Testis (tissue), 3 donors: ENCODE measurements around the gene CNTRL. TPM values are rescaled to one million over a fixed set of nuclear protein-coding genes. Genes with fewer than 3 reads are reported as not detected.
"Not testable (repeated sequence)": the region's sequence is repeated elsewhere in the genome, so short reads cannot be mapped to it uniquely, and the experiment has no call there.

Source experiments
- DNase-seq: peaks from one replicate; pipeline ENCODE4 v3.0.0-alpha.2; 2019
- H3K27ac ChIP-seq, 2 donors: fragments of 200-600 bp; sonication (generic); one replicate each; pipeline ENCODE4 v1.5.1; 2019
- H3K27me3 ChIP-seq: fragments of 200-600 bp; sonication (generic); one replicate; pipeline ENCODE4 v1.5.1; 2019
- H3K36me3 ChIP-seq: fragments of 200-600 bp; sonication (generic); one replicate; pipeline ENCODE4 v1.5.1; 2017; ENCODE audit warnings: low read depth; ENCODE audit errors: missing control alignments
- H3K4me1 ChIP-seq: fragments of 200-600 bp; sonication (generic); one replicate; pipeline ENCODE4 v1.5.1; 2019
- H3K4me3 ChIP-seq, 2 donors: fragments of 200-600 bp; sonication (generic); one replicate each; pipeline ENCODE4 v1.5.1; 2017 to 2019
- H3K9me3 ChIP-seq: fragments of 200-600 bp; sonication (generic); one replicate; pipeline ENCODE4 v1.5.1; 2017
- CTCF ChIP-seq, 3 experiments: fragments of 450-650 bp in 2 of 3; fragments of 200-600 bp in 1 of 3; sonication (generic) in 1 of 3; IDR thresholded peaks; one replicate each; pipeline ENCODE4 v1.5.1; 2016 to 2019; ENCODE audit warnings: antibody characterized with exemption in 3 of 3, mild to moderate bottlenecking in 2 of 3, moderate library complexity in 1 of 3
- POLR2A ChIP-seq: fragments of 450-650 bp; IDR thresholded peaks from one replicate; pipeline ENCODE4 v1.6.1; 2017; ENCODE audit warnings: antibody characterized with exemption, mild to moderate bottlenecking, moderate library complexity
- WGBS, 2 donors: methylation state at CpG; one replicate each; pipeline ENCODE4 v1.1.5; 2018; 5-methylcytosine and 5-hydroxymethylcytosine counted together
- intact Hi-C: fragments of 100-400 bp; cut with DNase I; formaldehyde crosslinking; loops from one replicate; pipeline ENCODE4 v1.15.1; 2023; ENCODE audit warnings: low total_unique reads
- polyA plus RNA-seq: library from polyadenylated mRNA; stranded (reverse); fragments of 350-450 nt; fragmentation: Illumina TruSeq; extraction: RNeasy Lipid Tissue Mini Kit (QIAGEN cat#74804); gene quantifications from one replicate; pipeline ENCODE4 v1.2.3, GENCODE V29; 2014; ENCODE audit warnings: low read depth, low replicate concordance; ENCODE audit not compliant: insufficient read depth
- total RNA-seq, 2 donors: library from RNA; depleted of rRNA; stranded (reverse); fragments of >200 nt; gene quantifications; one replicate each; pipeline ENCODE4 v1.2.3, GENCODE V29; 2016

The CNTRL gene
- total and polyA plus RNA-seq, 3 donors from 2014 or later: 42.4 to 94.7 (median 57.7) TPM

- 4 to 6% methylated on average over 19 of the region's 19 CpGs for WGBS, 2 donors
- TF ChIP-seq CTCF (IDR thresholded peaks at IDR 0.05) (no peak), POLR2A (no peak)
- intact Hi-C loops: no loop called here
These were observed 689 bp downstream of the CNTRL start for GRCh38 chr9:121075251-121076036.

GRCh38 chr9:121082075-121082474 is 7.3 kb downstream of the CNTRL start:
- Histone ChIP-seq H3K36me3 (no peaks in the 10 kb centered on the region), H3K4me1 (no peaks in the 10 kb centered on the region), H3K9me3 (no peaks in the 10 kb centered on the region), H3K27me3 (no peaks in the 10 kb centered on the region), H3K27ac (no peak overlapping the region), H3K4me3 (no peak overlapping the region)
- 76 to 80% methylated on average over 1 of the region's 1 CpG for WGBS, 2 donors
- intact Hi-C loops: no loop called here
- TF ChIP-seq POLR2A: no peak
- TF ChIP-seq CTCF (IDR thresholded peaks at IDR 0.05): no peak
- no peak for DNase-seq

More at GRCh38 chr9:121075251-121076036, 689 bp downstream of the CNTRL start:
- Histone ChIP-seq H3K4me1 (peaks cover 5% of the 10 kb centered on the region), H3K36me3 (no peaks in the 10 kb centered on the region), H3K27me3 (no peaks in the 10 kb centered on the region), H3K4me3 (peak overlapping the region; percentile 75 to 90), H3K9me3 (no peaks in the 10 kb centered on the region), H3K27ac (peak overlapping the region; percentile 91 to 94)
- no peak for DNase-seq

- no peaks in the 10 kb centered on the region for H3K27me3 ChIP-seq
- TF ChIP-seq POLR2A (no peak), CTCF (IDR thresholded peaks at IDR 0.05) (no peak)
- no peak overlapping the region for H3K27ac ChIP-seq
- intact Hi-C loops: no loop called here
- no peak for DNase-seq
- no peak overlapping the region for H3K4me3 ChIP-seq
- H3K9me3 ChIP-seq: no peaks in the 10 kb centered on the region
- H3K36me3 ChIP-seq: no peaks in the 10 kb centered on the region
- WGBS, 2 donors: 75 to 89% methylated on average over 1 of the region's 1 CpG
- no peaks in the 10 kb centered on the region for H3K4me1 ChIP-seq
These were observed 10.9 kb downstream of the CNTRL start for GRCh38 chr9:121085661-121086060.

GRCh38 chr9:121088576-121088975 is 13.8 kb downstream of the CNTRL start:
- DNase-seq: no peak
- H3K9me3 ChIP-seq: no peaks in the 10 kb centered on the region
- no peak overlapping the region for H3K27ac ChIP-seq
- H3K36me3 ChIP-seq: no peaks in the 10 kb centered on the region
- TF ChIP-seq CTCF (IDR thresholded peaks at IDR 0.05): no peak
- no peak for TF ChIP-seq POLR2A
- no peaks in the 10 kb centered on the region for H3K4me1 ChIP-seq
- intact Hi-C loops: no loop called here
- 85 to 89% methylated on average over 3 of the region's 3 CpGs for WGBS, 2 donors
- no peaks in the 10 kb centered on the region for H3K27me3 ChIP-seq
- H3K4me3 ChIP-seq: no peak overlapping the region

- intact Hi-C loops, H3K9me3 ChIP-seq, H3K27me3 ChIP-seq, H3K4me1 ChIP-seq, H3K27ac ChIP-seq, DNase-seq, H3K4me3 ChIP-seq, H3K36me3 ChIP-seq: not testable (repeated sequence)
- 86 to 97% methylated on average over 6 of the region's 6 CpGs for WGBS, 2 donors
These were observed 16.0 kb downstream of the CNTRL start for GRCh38 chr9:121090743-121091142.
